Activated naive CD4-positive, alpha-beta T cell treated with anti-CD3 and anti-CD28 coated beads for 36 hours (primary cell): Measurements from ENCODE around the gene OSBPL3. TPM values are rescaled to one million over a fixed set of nuclear protein-coding genes. Genes with fewer than 3 reads are reported as not detected.

Experiments
- CTCF ChIA-PET: fragments of 350-600 bp; sonication (Branson Sonifier 250); formaldehyde crosslinking; loops from one replicate; lab custom pipeline; 2021; ENCODE audit warnings: antibody characterized with exemption; lab: Charles Lee
- DNase-seq: peaks from one replicate; pipeline ENCODE4 v3.0.0-alpha.2; 2020
- H3K27ac Mint-ChIP-seq: one replicate; pipeline ENCODE4 v1.8.0; 2021; ENCODE audit warnings: mild to moderate bottlenecking, mixed read lengths
- H3K27me3 Mint-ChIP-seq: one replicate; pipeline ENCODE4 v1.8.0; 2021; ENCODE audit warnings: low read depth, mixed read lengths
- H3K36me3 Mint-ChIP-seq: one replicate; pipeline ENCODE4 v1.8.0; 2021; ENCODE audit warnings: low read depth, mixed read lengths
- H3K4me1 Mint-ChIP-seq: one replicate; pipeline ENCODE4 v1.8.0; 2021; ENCODE audit warnings: low read depth, mixed read lengths
- H3K4me3 Mint-ChIP-seq: one replicate; pipeline ENCODE4 v1.8.0; 2021; ENCODE audit warnings: mild to moderate bottlenecking, moderate library complexity, mixed read lengths
- H3K9me3 Mint-ChIP-seq: one replicate; pipeline ENCODE4 v1.8.0; 2021; ENCODE audit warnings: mixed read lengths
- intact Hi-C: fragments of 100-400 bp; cut with micrococcal nuclease; formaldehyde crosslinking; loops from one replicate; pipeline ENCODE4 v1.15.1; 2023
- total RNA-seq, 2 experiments: library from RNA; stranded (reverse); gene quantifications; one replicate each; pipeline ENCODE4 v1.2.3, GENCODE V29; 2021

OSBPL3 gene
- total RNA-seq, 2 experiments from 2014 or later = 25.1 to 27.9 TPM

- Mint-ChIP-seq H3K36me3 (peaks cover 28% of the 10 kb centered on the region), H3K27me3 (no peaks in the 10 kb centered on the region), H3K4me1 (peaks cover 21% of the 10 kb centered on the region), H3K27ac (peak overlapping the region; percentile 91), H3K9me3 (no peaks in the 10 kb centered on the region), H3K4me3 (peak overlapping the region; percentile 63)
- intact Hi-C loops = no loop called here
- CTCF ChIA-PET = interaction anchor here (0.5 to 3.8 kb wide), 46 partner anchors 8 to 301 kb away, joined by 3 to 65 read pairs (median 5); partner anchors contain the start of gene OSBPL3
- DNase-seq = peak; percentile 89
Measured at GRCh38 chr7:24819916-24820689, 159.9 kb downstream of the OSBPL3 start.

GRCh38 chr7:24817339-24817738 is 162.6 kb downstream of the OSBPL3 start:
- CTCF ChIA-PET = interaction anchor here (1.3 to 11.5 kb wide), 2 partner anchors 253 to 279 kb away, joined by 9 to 191 read pairs; no protein-coding TSS in a partner anchor
- H3K4me3 Mint-ChIP-seq = no peak overlapping the region
- H3K4me1 Mint-ChIP-seq = peaks cover 21% of the 10 kb centered on the region
- DNase-seq = no peak
- H3K27ac Mint-ChIP-seq = no peak overlapping the region
- no peaks in the 10 kb centered on the region for H3K9me3 Mint-ChIP-seq
- H3K27me3 Mint-ChIP-seq = no peaks in the 10 kb centered on the region
- H3K36me3 Mint-ChIP-seq = peaks cover 34% of the 10 kb centered on the region
- intact Hi-C loops = no loop called here

DNA sequence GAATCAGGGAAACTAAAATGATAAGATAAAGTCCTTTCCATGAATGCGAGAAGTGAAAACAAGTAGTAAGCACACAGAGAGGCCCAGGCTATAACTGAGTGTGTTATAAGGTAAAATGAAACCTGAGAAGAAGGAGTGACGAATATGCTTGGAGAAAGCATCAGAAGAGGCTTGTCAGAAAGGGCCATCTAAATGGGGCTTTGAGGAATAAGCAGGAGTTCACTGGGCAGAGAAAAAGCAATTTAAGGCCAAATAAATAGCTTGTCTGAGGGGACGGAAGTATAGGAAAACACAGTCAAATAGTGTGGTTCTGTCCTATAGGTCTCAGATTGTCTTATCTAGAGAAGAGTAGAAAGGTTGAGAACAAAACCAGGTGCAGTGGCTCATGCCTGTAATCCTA is 163.1 kb downstream of the OSBPL3 start:
- no peaks in the 10 kb centered on the region for H3K9me3 Mint-ChIP-seq

GRCh38 chr7:24812305-24812945 is 167.6 kb downstream of the OSBPL3 start:
- H3K27ac Mint-ChIP-seq = no peak overlapping the region
- H3K4me1 Mint-ChIP-seq = no peaks in the 10 kb centered on the region
- intact Hi-C loops = loop anchor here (1.0 to 2.0 kb wide), 3 partner anchors 258 to 348 kb away; no protein-coding TSS in a partner anchor
- CTCF ChIA-PET = interaction anchor here (0.6 to 11.5 kb wide), 53 partner anchors 9 to 1288 kb away, joined by 3 to 191 read pairs (median 4); partner anchors contain the start of gene OSBPL3
- peak; percentile 58 for DNase-seq
- peaks cover 46% of the 10 kb centered on the region for H3K36me3 Mint-ChIP-seq
- no peaks in the 10 kb centered on the region for H3K27me3 Mint-ChIP-seq
- H3K9me3 Mint-ChIP-seq = no peaks in the 10 kb centered on the region
- H3K4me3 Mint-ChIP-seq = no peak overlapping the region

More for the DNA sequence above, 163.1 kb downstream of the OSBPL3 start:
- Mint-ChIP-seq H3K36me3 (peaks cover 36% of the 10 kb centered on the region), H3K27me3 (no peaks in the 10 kb centered on the region), H3K27ac (no peak overlapping the region), H3K4me3 (no peak overlapping the region), H3K4me1 (peaks cover 19% of the 10 kb centered on the region)
- no peak for DNase-seq
- intact Hi-C loops = no loop called here
- CTCF ChIA-PET = interaction anchor here (1.3 to 11.5 kb wide), 2 partner anchors 253 to 280 kb away, joined by 9 to 191 read pairs; no protein-coding TSS in a partner anchor

- no peaks in the 10 kb centered on the region for H3K4me1 Mint-ChIP-seq
- intact Hi-C loops = no loop called here
- CTCF ChIA-PET = interaction anchor here (11.5 kb wide), 1 partner anchor 288 kb away, joined by 191 read pairs; no protein-coding TSS in a partner anchor
- H3K4me3 Mint-ChIP-seq = no peak overlapping the region
- no peak overlapping the region for H3K27ac Mint-ChIP-seq
- H3K36me3 Mint-ChIP-seq = peaks cover 37% of the 10 kb centered on the region
- H3K27me3 Mint-ChIP-seq = no peaks in the 10 kb centered on the region
- no peaks in the 10 kb centered on the region for H3K9me3 Mint-ChIP-seq
- DNase-seq = no peak
Measured at GRCh38 chr7:24808518-24808917, 171.5 kb downstream of the OSBPL3 start.

DNA sequence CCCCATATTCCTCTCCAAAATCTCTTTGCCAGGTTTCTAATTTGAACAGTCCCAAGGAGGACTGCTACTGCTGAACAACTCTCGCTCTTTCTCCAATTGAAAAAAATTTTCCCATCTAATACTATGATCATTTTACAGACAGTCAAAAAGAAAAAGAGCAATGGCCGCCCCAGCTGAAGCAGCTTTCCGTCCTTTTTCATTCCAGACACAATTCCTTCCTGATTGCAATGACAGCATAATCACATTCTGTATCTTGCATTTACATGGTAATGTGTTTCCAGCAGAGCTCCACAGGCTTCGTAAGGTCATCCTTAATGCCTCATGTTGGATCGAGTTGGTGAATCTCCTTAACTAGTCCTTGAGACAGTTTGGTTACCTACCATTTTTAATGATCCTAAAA is 177.7 kb downstream of the OSBPL3 start:
- peaks cover 40% of the 10 kb centered on the region for H3K36me3 Mint-ChIP-seq

DNA sequence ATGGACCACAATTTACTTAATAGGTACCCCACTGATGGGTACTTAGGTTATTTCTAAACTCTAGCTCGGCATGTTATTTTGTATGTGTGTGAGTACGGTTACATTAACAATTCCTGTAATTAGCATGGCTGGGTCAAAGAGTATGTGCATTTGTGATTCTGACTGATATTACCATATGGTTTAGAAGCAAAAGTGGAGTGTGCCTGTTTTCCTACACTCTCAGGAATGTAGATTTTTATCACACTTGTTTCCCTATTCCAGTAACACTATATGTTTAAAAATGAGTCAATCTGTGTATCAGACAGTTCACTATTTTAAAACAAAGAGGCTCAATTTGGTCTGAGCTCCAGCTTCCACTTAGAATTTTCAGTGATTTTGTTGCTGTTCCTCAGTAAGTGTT is 178.1 kb downstream of the OSBPL3 start:
- H3K4me3 Mint-ChIP-seq = no peak overlapping the region
- no peak overlapping the region for H3K27ac Mint-ChIP-seq
- CTCF ChIA-PET = interaction anchor here (1.6 to 3.1 kb wide), 4 partner anchors 10 to 292 kb away, joined by 6 to 16 read pairs (median 7); no protein-coding TSS in a partner anchor
- H3K9me3 Mint-ChIP-seq = no peaks in the 10 kb centered on the region
- no peak for DNase-seq
- intact Hi-C loops = no loop called here
- no peaks in the 10 kb centered on the region for H3K27me3 Mint-ChIP-seq
- H3K4me1 Mint-ChIP-seq = peaks cover 2% of the 10 kb centered on the region
- peaks cover 42% of the 10 kb centered on the region for H3K36me3 Mint-ChIP-seq

More for the DNA sequence above, 177.7 kb downstream of the OSBPL3 start:
- Mint-ChIP-seq H3K27ac (no peak overlapping the region), H3K9me3 (no peaks in the 10 kb centered on the region), H3K4me1 (peaks cover 2% of the 10 kb centered on the region), H3K4me3 (no peak overlapping the region), H3K27me3 (no peaks in the 10 kb centered on the region)
- CTCF ChIA-PET = interaction anchor here (1.6 to 3.1 kb wide), 4 partner anchors 10 to 292 kb away, joined by 6 to 16 read pairs (median 7); no protein-coding TSS in a partner anchor
- intact Hi-C loops = no loop called here
- DNase-seq = no peak

- H3K4me1 Mint-ChIP-seq = peaks cover 2% of the 10 kb centered on the region
- intact Hi-C loops = no loop called here
- CTCF ChIA-PET = interaction anchor here (0.9 to 3.1 kb wide), 5 partner anchors 12 to 301 kb away, joined by 3 to 16 read pairs (median 7); no protein-coding TSS in a partner anchor
- H3K9me3 Mint-ChIP-seq = no peaks in the 10 kb centered on the region
- no peak overlapping the region for H3K4me3 Mint-ChIP-seq
- DNase-seq = no peak
- no peaks in the 10 kb centered on the region for H3K27me3 Mint-ChIP-seq
- H3K27ac Mint-ChIP-seq = no peak overlapping the region
- peaks cover 39% of the 10 kb centered on the region for H3K36me3 Mint-ChIP-seq
Measured at GRCh38 chr7:24800667-24801066, 179.3 kb downstream of the OSBPL3 start.

DNA sequence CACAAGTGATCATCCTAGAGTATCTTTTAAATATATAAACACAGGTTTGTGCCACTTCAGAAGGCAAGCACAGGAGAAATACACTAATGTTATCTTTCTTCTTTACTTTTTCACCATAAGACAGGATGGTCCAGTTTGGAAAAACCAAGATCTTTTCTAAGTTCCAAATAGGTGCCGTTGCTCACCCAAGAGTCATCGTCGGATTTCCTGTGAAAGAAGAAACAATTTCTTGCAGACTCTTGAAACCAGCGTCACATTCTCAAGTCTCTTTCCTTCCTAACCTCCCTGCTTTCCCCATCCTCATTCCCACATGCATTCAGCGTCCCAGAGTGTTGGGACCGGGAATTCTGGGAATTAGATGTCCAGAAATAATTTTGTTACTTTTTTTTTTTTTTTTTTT is 179.9 kb downstream of the OSBPL3 start:
- Mint-ChIP-seq H3K9me3 (no peaks in the 10 kb centered on the region), H3K27ac (no peak overlapping the region), H3K27me3 (no peaks in the 10 kb centered on the region), H3K4me1 (peaks cover 2% of the 10 kb centered on the region), H3K36me3 (peaks cover 41% of the 10 kb centered on the region), H3K4me3 (no peak overlapping the region)
- CTCF ChIA-PET = interaction anchor here (1.2 to 3.1 kb wide), 3 partner anchors 12 to 298 kb away, joined by 4 to 16 read pairs (median 4); no protein-coding TSS in a partner anchor
- DNase-seq = no peak
- intact Hi-C loops = no loop called here

- peaks cover 8% of the 10 kb centered on the region for H3K4me1 Mint-ChIP-seq
- no peaks in the 10 kb centered on the region for H3K27me3 Mint-ChIP-seq
- DNase-seq = no peak
- H3K27ac Mint-ChIP-seq = no peak overlapping the region
- no peak overlapping the region for H3K4me3 Mint-ChIP-seq
- H3K9me3 Mint-ChIP-seq = no peaks in the 10 kb centered on the region
- CTCF ChIA-PET = interaction anchor here (1.2 to 1.5 kb wide), 2 partner anchors 295 to 299 kb away, joined by 4 read pairs; no protein-coding TSS in a partner anchor
- peaks cover 41% of the 10 kb centered on the region for H3K36me3 Mint-ChIP-seq
- intact Hi-C loops = no loop called here
Measured at GRCh38 chr7:24799506-24799905, 180.5 kb downstream of the OSBPL3 start.

DNA sequence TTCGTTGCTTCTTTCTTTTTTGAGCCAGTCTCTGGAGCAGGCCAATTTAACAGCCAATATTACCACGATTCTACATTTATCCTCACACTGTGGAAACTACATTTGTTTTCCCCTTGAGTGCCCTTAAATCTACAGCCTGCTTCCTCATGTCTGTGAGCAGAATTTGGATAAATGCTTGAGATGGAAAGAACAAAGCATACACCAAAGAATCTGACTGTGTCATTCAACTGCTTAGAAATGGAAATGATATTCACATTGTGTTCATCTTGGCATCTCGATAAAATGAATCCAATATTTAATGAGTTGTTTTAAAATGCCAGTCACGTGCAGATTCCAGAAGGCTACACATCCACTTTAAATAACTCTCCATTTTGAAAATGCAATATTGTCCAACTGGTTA is 181.7 kb downstream of the OSBPL3 start:
- H3K4me1 Mint-ChIP-seq = peaks cover 12% of the 10 kb centered on the region
- DNase-seq = no peak
- peaks cover 31% of the 10 kb centered on the region for H3K36me3 Mint-ChIP-seq
- CTCF ChIA-PET = no interaction called here
- no peaks in the 10 kb centered on the region for H3K9me3 Mint-ChIP-seq
- H3K4me3 Mint-ChIP-seq = no peak overlapping the region
- H3K27me3 Mint-ChIP-seq = no peaks in the 10 kb centered on the region
- intact Hi-C loops = no loop called here
- H3K27ac Mint-ChIP-seq = no peak overlapping the region

GRCh38 chr7:24797270-24797669 is 182.7 kb downstream of the OSBPL3 start:
- CTCF ChIA-PET = no interaction called here
- DNase-seq = no peak
- Mint-ChIP-seq H3K27ac (no peak overlapping the region), H3K4me3 (no peak overlapping the region), H3K27me3 (no peaks in the 10 kb centered on the region), H3K4me1 (peaks cover 12% of the 10 kb centered on the region), H3K9me3 (no peaks in the 10 kb centered on the region), H3K36me3 (peaks cover 23% of the 10 kb centered on the region)
- intact Hi-C loops = no loop called here
